Measurements from ENCODE around the gene KIF21B. TPM values are rescaled to one million over a fixed set of nuclear protein-coding genes. Genes with fewer than 3 reads are reported as not detected.
"Not testable (repeated sequence)": the region's sequence is repeated elsewhere in the genome, so short reads cannot be mapped to it uniquely, and the experiment has no call there.

KIF21B gene
- total RNA-seq, 1 experiment from 2014 or later: 2.6 TPM

DNA sequence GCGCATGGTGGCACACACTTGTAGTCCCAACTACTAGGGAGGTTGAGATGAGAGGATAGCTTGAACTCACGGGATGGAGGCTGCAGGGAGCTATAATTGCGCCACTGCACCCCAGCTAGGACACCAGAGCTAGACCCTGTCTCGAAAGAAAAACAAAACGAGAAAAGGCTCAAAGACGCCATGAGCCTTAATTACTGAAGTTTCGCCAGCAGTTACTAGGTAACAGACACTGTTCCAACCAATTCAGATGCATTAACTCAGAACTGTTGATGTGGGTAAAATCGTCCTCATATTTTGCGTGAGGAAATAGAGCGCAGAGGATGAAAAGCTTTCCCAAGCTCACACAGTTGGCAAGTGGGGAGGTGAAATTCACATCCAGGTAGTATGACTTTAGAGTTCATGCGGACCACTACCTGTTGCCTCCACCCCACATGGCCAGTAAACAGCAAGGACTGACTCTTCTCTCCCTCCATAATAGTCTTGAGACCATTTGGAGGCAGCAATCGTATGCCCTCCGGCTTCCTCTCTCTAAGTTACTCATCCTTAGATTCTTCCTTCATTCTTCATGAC is 88.8 kb downstream of the KIF21B start:
- Histone ChIP-seq H3K9me3 (no peaks in the 10 kb centered on the region), H3K4me3 (ENCODE audit: low read depth, low read length) (no peak overlapping the region), H3K27me3 (replicated peaks; ENCODE audit: control insufficient read depth, insufficient read depth, low read length) (no peaks in the 10 kb centered on the region), H3K4me1 (no peaks in the 10 kb centered on the region), H3K36me3 (ENCODE audit: control insufficient read depth, insufficient read depth, low read length) (no peaks in the 10 kb centered on the region)
- Mint-ChIP-seq H3K27me3 (ENCODE audit: insufficient read depth, unreplicated experiment) (no peaks in the 10 kb centered on the region), H3K4me1 (ENCODE audit: low read depth, unreplicated experiment) (peaks cover 6% of the 10 kb centered on the region), H3K27ac (ENCODE audit: unreplicated experiment) (no peak overlapping the region), H3K9me3 (ENCODE audit: unreplicated experiment) (no peaks in the 10 kb centered on the region), H3K4me3 (ENCODE audit: unreplicated experiment) (no peak overlapping the region), H3K36me3 (ENCODE audit: insufficient read depth, unreplicated experiment) (no peaks in the 10 kb centered on the region)
- no TSS peak for BruUV-seq (replicated peaks)
- DNase-seq: no peak
- no peak for TF ChIP-seq CTCF (IDR thresholded peaks at IDR 0.05; ENCODE audit: insufficient read depth in 1 of 2, low read depth in 1 of 2, low read length in 1 of 2, severe bottlenecking in 1 of 2, unreplicated experiment in 1 of 2)
- POLR2A ChIA-PET: no interaction called here
- CTCF ChIA-PET: no interaction called here
- intact Hi-C loops (cut with micrococcal nuclease; ENCODE audit: unreplicated experiment): no loop called here

GRCh38 chr1:200931776-200932175 is 91.7 kb downstream of the KIF21B start:
- no peaks in the 10 kb centered on the region for H3K27me3 Mint-ChIP-seq (ENCODE audit: insufficient read depth, unreplicated experiment)
- H3K9me3 Mint-ChIP-seq (ENCODE audit: unreplicated experiment): no peaks in the 10 kb centered on the region
- no peak for DNase-seq
- ChIA-PET POLR2A (no interaction called here), CTCF (no interaction called here)
- H3K4me1 Mint-ChIP-seq (ENCODE audit: low read depth, unreplicated experiment): peaks cover 6% of the 10 kb centered on the region
- no peaks in the 10 kb centered on the region for H3K27me3 ChIP-seq (replicated peaks; ENCODE audit: control insufficient read depth, insufficient read depth, low read length)
- H3K4me3 ChIP-seq (ENCODE audit: low read depth, low read length): no peak overlapping the region
- H3K27ac Mint-ChIP-seq (ENCODE audit: unreplicated experiment): no peak overlapping the region
- H3K36me3 Mint-ChIP-seq (ENCODE audit: insufficient read depth, unreplicated experiment): no peaks in the 10 kb centered on the region
- no TSS peak for BruUV-seq (replicated peaks)
- no peaks in the 10 kb centered on the region for H3K36me3 ChIP-seq (ENCODE audit: control insufficient read depth, insufficient read depth, low read length)
- H3K4me1 ChIP-seq: no peaks in the 10 kb centered on the region
- no peak overlapping the region for H3K4me3 Mint-ChIP-seq (ENCODE audit: unreplicated experiment)
- TF ChIP-seq CTCF (IDR thresholded peaks at IDR 0.05; ENCODE audit: insufficient read depth in 1 of 2, low read depth in 1 of 2, low read length in 1 of 2, severe bottlenecking in 1 of 2, unreplicated experiment in 1 of 2): no peak
- intact Hi-C loops (cut with micrococcal nuclease; ENCODE audit: unreplicated experiment): no loop called here
- no peaks in the 10 kb centered on the region for H3K9me3 ChIP-seq

DNA sequence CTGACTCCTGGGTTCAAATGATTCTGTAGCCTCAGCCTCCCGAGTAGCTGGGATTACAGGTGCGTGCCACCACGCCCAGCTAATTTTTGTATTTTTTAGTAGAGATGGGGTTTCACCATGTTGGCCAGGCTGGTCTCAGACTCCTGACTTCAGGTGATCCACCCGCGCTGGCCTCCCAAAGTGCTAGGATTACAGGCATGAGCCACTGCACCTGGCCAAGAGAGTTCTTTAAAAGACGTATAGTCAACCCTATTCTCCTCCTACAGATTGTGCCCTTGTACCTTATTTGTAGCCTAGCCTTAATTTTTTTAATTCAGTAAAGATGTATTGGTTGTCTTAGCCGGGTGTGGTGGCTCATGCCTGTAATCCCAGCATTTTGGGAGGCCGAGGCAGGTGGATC is 93.2 kb downstream of the KIF21B start:
- H3K4me3 Mint-ChIP-seq (ENCODE audit: unreplicated experiment); POLR2A ChIA-PET; H3K9me3 Mint-ChIP-seq (ENCODE audit: unreplicated experiment); H3K4me1 ChIP-seq; BruUV-seq (replicated peaks); H3K27me3 Mint-ChIP-seq (ENCODE audit: insufficient read depth, unreplicated experiment); H3K27me3 ChIP-seq (replicated peaks; ENCODE audit: control insufficient read depth, insufficient read depth, low read length); DNase-seq; H3K9me3 ChIP-seq; H3K4me1 Mint-ChIP-seq (ENCODE audit: low read depth, unreplicated experiment); H3K4me3 ChIP-seq (ENCODE audit: low read depth, low read length); H3K27ac Mint-ChIP-seq (ENCODE audit: unreplicated experiment); H3K36me3 ChIP-seq (ENCODE audit: control insufficient read depth, insufficient read depth, low read length); intact Hi-C loops (cut with micrococcal nuclease; ENCODE audit: unreplicated experiment); H3K36me3 Mint-ChIP-seq (ENCODE audit: insufficient read depth, unreplicated experiment): not testable (repeated sequence)
- CTCF ChIA-PET: interaction anchor here (0.6 kb wide), 1 partner anchor 8 kb away, joined by 3 read pairs; no protein-coding TSS in a partner anchor
